Stimulated activated CD4-positive, alpha-beta T cell treated with anti-CD3 and anti-CD28 coated beads, TNF-alpha, amount 100 ng/mL, for 48 hours (primary cell): ENCODE measurements around the gene CACNA1B.

Experiments
- DNase-seq, 3 donors: peaks; one replicate each; pipeline ENCODE4 v3.0.0-alpha.2; 2020; ENCODE audit warnings: low read depth in 3 of 3

Gene CACNA1B

GRCh38 chr9:137967280-137967953 lies 89.8 kb downstream of the CACNA1B start:
- no peak for DNase-seq

GRCh38 chr9:137968235-137968634 lies 90.7 kb downstream of the CACNA1B start:
- no peak for DNase-seq

GRCh38 chr9:137969008-137969407 lies 91.4 kb downstream of the CACNA1B start:
- no peak for DNase-seq

GRCh38 chr9:137969685-137970084 lies 92.1 kb downstream of the CACNA1B start:
- no peak for DNase-seq

- no peak for DNase-seq
Observed at GRCh38 chr9:137970098-137970497, 92.5 kb downstream of the CACNA1B start.

GRCh38 chr9:137970686-137971476 lies 93.3 kb downstream of the CACNA1B start:
- DNase-seq: no peak

GRCh38 chr9:137971477-137972138 lies 94.0 kb downstream of the CACNA1B start:
- no peak for DNase-seq

GRCh38 chr9:137972355-137972987 lies 94.9 kb downstream of the CACNA1B start:
- no peak for DNase-seq

GRCh38 chr9:137972988-137973470 lies 95.4 kb downstream of the CACNA1B start:
- DNase-seq: no peak

- no peak for DNase-seq
Observed at GRCh38 chr9:137973829-137974416, 96.3 kb downstream of the CACNA1B start.

- no peak for DNase-seq
Observed at GRCh38 chr9:137974746-137975526, 97.4 kb downstream of the CACNA1B start.

- no peak for DNase-seq
Observed at GRCh38 chr9:137975527-137975913, 97.9 kb downstream of the CACNA1B start.

- no peak for DNase-seq
Observed at GRCh38 chr9:137975936-137976565, 98.5 kb downstream of the CACNA1B start.

- no peak for DNase-seq
Observed at GRCh38 chr9:137977571-137978261, 100.1 kb downstream of the CACNA1B start.

- DNase-seq: no peak
Observed at GRCh38 chr9:137978262-137978714, 100.7 kb downstream of the CACNA1B start.

- no peak for DNase-seq
Observed at GRCh38 chr9:137982200-137982599, 104.6 kb downstream of the CACNA1B start.

- DNase-seq: no peak
Observed at GRCh38 chr9:137984005-137984404, 106.4 kb downstream of the CACNA1B start.

GRCh38 chr9:137984520-137985257 lies 107.1 kb downstream of the CACNA1B start:
- DNase-seq: no peak

GRCh38 chr9:137985637-137986071 lies 108.1 kb downstream of the CACNA1B start:
- DNase-seq: no peak
